ENCODE results near the gene PPP1R12B.
A peak's percentile ranks its signal among the peaks of the same experiment; 100 is the strongest.
"Not testable (repeated sequence)": the region's sequence is repeated elsewhere in the genome, so short reads cannot be mapped to it uniquely, and the experiment has no call there.

PPP1R12B gene

DNA sequence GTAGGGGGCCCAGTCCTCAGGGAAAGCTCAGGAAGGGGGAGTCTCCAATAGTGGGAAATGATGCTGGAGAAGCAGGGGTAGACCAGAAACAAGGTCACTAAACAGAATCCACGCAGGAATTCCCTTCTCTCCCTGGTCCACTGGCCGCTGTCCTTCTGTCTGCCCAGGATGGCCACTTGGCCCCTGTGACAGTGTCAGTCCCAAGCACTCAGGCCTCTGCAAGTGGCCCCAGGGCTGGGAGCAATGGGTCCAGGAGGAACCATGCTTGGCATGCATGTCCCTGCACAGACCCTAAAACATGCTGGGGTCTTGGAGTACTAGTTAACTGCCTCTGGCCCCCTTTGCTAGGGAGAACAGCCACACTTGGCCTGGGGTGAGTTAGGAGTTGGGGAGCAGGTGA, 271.5 kb downstream of the PPP1R12B start:
- not testable (repeated sequence) for DNase-seq

DNA sequence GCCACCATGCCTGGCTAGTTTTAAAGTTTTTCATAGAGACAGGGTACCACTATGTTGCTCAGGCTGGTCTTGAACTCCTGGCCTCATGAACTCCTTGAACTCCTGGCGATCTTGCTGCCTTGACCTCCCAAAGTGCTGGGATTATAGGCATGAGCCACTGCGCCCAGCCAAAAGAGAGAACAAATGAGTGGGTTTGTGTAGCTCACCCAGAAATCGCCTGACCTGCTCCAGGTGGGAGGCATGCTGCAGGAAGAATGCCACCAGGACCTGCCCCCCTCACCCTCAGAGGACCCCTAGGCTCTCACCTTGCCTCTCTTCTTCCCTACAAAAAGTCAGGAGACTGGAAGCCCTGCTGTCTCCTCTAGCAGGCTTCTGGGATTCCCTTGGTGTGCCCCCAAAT, 272.9 kb downstream of the PPP1R12B start:
- DNase-seq, result no peak

DNA sequence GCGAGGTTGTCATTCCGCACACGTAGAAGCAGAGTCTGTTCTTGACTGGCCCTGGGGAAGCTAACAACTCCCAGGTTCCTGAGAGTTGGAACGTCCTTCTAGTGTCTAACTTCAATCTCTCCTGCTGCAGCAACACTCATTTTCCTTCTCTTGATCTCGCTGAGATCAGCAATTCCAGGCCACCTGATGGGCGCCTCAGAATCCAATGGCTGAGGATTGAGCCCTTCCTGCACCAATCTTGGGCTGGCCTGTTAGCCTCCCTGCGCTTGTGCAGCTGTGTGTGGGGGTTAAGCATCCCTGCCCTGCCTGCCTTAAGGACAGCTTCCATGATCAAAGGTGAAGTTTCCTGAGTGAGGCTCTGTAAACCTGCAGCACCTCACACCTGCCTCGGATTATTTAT, 273.9 kb downstream of the PPP1R12B start:
- no peak for DNase-seq

DNA sequence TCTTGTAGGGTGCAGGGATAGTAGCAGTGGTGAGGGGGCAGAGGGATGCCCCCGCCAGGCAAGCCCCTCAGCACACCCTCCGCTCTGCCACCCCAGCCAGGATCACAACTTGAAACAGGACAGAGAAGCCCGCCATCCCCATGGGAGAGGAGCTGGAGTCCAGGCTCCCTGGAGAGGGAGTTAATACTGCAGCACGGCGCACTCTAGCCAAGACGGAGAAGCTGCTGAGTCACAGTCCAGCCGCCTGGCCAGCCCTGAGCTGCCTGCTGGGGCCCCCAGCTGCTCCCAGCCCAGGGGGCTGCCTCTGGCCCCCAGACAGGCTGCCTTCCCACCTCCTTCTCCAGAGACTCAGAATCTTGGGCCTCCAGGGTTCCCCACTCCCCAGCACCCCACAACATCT, 274.6 kb downstream of the PPP1R12B start:
- no peak for DNase-seq

DNA sequence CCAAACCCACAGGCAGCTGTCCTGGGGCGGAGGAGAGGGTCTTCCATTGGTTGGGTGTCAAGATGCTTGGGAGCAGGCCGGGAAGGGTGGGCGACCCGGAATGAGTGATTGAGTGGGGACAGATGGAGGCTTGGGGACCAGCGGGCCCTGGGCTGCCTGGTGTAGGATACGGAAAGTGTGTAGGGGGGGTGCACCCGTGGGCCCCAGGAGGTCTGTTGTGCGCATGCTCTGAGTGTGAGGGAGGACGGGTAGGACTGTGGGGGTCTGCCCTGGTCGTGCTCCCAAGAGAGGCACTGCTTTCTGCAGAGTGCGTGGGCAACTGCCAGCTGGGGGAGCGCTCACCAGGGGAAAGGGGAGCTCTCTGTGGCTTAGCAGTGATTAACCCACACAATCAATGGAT, 275.0 kb downstream of the PPP1R12B start:
- DNase-seq, result not testable (repeated sequence)

DNA sequence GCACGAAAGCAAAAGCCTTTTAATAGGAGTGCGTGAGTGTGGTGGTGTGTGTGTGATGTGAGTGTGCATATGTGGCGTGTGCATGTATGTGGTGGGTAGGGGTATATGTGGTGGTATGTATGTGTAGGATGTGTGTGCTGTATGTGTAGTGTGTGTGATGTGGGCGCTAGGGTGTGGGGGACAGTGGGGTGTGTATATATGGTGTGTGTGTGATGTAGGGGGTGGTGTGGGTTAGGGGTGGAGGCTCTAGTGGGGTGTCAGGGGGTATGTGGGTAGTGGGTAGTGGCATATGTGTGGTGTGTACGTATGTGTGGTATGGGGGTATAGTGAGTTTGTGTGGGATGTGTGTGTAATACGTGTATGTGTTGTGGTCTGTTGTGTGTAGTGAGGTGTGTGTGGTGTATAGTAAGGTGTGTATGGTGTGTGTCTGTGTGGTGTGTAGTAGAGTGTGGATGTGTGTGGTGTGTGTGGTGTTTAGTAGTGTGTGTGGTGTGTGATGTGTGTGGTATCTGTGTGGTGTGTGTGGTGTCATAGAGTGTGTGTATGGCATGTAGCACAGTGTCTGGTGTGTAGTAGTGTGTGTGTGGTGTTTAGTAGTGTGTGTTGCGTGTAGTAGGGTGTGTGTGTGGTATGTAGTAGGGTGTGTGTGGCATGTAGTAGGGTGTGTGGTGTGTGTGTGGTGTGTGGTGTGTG, 275.7 kb downstream of the PPP1R12B start:
- no peak for DNase-seq

DNA sequence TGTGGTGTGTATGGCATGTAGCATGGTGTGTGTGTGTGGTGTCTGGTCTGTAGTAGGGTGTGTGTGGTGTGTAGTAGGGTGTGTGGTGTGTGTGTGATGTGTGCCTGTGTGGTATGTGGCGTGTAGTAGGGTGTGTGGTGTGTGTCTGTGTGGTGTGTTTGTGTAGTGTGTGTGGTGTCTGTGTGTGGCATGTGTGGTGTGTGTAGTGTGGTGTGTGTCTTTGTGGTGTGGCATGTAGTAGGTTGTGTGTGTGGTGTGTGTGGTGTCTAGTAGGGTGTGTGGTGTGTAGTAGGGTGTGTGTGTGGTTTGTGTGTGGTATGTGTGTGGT, 276.2 kb downstream of the PPP1R12B start:
- no peak for DNase-seq

DNA sequence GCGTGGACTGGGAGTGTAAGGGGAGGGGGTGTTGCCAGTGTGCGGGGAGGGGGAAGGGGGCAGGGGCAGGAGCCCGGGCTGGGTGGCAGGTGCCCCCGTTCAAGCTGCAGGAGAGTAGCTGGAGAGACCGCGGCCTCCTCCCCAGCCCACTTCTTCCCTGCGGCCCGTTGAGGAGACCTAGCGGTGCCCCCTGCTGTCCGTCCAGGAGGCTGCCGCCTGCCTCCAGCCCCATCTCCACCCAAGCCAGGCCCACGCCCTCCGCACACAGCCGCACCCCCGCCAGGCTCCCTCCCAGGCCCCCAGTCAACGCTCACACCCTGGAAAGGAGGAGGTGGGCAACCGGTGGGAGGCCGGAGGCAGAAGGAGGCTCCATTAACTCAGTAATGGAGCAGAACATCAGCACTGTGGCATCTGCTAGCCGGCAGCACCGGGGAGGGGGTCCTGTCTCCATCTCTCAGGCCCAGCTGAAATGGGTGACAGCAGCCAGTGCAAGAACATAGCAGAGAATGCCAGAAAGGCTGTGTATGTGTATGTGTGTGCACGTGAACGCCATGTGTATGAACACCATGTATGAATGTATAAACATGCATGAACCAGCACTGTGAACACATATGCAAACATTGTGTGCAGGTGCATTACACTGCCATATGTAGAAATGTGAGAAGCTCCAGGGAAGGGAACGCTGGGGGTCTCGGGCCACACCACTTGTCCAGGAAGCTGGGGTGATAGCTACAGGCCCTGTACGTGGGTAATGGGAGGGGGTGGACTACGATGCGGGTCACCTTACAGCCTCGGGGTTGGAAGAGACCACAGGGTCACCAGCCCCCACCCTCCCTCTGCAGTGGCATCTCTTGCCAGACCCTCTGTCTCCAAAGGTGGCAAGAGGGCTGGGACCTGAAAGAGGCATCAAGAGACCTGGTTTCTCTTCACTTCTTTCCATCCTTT, 277.2 kb downstream of the PPP1R12B start:
- DNase-seq, result no peak

DNA sequence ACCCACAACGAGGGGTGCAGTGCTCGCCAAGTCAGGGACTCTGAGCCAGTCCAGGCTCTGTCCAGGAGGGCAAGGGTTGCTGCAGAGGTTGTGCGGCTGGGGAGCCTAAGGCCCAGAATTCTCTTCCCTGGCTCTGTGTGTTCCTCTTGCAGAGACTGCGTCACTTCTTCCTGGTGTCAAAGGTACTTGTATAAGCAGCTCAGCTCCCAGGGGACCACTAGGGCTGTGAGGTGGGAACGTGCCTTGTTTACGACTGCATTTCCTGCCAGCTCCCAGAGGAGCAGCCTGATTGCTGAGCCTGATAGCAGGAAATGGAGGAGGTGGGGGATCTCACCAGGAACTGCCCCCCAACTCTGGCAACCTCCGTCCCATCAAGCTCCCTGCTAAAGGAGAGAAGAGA, 278.5 kb downstream of the PPP1R12B start:
- DNase-seq, result peak; percentile 34 to 41

DNA sequence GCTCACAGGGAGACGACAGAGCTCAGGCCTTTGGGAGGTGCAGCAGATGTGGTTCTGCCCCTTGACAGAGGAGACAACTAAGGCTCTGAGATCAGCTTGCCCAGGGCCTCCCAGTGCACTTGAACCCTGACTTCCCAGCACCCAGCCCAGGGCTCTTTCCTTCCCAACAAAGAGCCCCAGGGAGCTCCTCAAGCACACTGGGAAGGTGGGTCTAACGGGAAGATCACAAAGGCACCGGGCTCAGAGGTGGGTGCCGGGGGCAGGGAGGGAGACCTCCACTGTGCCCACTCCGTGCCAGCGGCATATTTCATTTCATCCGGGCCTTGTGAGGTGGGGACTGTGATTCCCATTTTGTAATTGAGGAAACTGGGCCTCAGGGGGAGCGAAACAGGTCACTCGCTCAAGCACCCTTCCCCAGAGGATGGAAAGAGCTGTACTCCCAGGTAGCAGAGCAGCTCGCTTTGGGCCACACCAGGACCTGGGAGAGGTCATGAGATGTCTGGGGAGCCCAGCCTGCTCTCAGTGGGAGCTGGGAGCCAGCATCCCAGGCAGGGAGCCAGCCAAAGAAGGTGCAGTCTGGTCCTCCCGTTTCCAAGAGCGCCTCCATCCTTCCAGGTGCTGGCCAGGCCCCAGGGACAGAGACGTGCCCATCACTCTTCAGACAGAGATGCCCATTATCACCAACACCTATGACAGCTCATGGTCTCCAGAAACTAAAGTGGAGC, 279.5 kb downstream of the PPP1R12B start:
- no peak for DNase-seq

DNA sequence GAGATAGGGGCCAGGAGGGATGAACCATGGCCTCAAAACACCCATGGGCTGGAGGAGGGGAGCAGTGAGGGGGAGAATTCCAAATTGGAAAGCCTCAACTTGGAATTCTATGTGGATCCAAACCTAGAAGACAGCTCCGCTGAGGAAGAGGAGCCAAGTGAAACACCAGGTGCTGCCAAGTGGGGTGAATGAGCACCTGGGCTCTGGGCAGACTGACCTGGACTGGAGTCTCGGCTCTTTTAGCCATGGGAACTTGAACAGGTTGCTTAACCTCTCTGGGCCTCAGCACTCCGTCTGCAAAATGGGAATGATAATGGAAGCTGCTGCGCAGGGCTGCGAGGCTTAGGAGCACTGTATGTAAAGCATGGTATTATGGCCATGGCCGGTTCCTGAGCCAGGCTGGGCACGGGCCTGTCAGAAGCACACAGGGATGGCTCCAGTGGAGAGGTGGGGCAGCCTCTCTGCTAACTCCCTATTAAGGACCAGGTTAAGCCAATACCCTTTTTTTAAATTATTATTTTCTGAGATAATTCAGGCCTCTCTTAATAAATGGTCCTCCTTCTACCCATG, 280.2 kb downstream of the PPP1R12B start:
- no peak for DNase-seq

DNA sequence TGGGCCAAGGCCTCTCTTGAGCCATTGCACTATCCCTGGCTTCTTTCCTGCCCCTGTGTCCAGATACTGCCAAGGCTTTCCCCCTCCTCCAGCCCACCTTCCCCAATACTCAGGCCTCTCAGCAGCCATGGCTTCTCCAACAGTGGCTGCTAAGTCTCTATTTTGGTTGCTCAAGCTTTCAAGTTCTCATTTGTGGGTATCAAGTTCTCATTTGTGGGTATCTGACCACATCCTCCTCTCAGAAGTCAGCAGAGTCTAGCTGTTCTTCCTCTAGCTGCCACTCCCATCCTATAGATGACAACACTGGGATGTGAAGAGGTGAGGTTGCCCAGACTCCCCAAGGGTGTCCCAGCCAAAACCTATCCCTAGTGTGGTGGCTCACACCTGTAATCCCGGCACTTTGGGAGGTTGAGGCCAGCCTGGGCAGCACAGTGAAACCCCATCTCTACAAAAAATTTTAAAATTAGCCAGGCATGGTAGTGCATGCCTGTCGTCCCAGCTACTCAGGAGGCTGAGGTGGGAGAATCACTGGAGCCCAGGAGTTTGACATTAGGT, 280.8 kb downstream of the PPP1R12B start:
- not testable (repeated sequence) for DNase-seq

DNA sequence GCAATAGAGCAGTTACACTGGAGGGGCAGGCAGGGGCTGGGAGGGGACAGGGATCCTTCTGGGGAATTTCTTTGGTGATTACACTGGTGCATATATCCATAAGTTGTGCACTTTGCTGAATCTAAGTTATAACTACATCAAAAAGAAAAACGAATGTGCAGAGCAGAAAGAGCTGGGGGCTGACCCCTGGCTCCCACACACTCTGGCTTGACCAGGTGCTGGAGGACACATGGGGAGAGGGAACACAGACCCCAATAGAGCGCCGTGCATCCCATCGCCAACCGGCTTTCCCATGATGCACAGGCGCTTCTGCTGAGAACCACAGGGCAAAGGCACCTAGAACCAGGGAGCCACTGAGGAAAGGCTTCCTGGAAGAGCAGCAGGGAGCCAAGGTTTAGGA, 281.6 kb downstream of the PPP1R12B start:
- not testable (repeated sequence) for DNase-seq

DNA sequence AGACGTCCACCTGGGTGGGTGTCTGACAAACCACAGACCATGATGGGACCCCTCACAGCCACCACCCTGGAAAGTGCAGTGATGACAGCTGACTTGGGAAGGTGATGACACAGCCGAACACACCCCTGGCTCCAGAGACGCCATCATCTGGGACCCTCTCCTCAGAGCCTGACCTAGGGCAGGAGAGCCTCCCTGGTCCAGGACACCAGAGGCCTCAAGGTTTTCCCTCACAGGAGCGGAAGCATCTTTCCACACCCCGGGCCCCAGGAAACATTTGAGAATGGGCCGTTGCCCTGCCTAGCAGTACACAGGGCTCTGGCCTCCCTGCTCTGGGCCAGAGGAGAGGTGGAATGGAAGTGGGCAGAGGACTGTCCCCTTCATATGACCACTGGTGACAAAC, 282.0 kb downstream of the PPP1R12B start:
- DNase-seq, result no peak

DNA sequence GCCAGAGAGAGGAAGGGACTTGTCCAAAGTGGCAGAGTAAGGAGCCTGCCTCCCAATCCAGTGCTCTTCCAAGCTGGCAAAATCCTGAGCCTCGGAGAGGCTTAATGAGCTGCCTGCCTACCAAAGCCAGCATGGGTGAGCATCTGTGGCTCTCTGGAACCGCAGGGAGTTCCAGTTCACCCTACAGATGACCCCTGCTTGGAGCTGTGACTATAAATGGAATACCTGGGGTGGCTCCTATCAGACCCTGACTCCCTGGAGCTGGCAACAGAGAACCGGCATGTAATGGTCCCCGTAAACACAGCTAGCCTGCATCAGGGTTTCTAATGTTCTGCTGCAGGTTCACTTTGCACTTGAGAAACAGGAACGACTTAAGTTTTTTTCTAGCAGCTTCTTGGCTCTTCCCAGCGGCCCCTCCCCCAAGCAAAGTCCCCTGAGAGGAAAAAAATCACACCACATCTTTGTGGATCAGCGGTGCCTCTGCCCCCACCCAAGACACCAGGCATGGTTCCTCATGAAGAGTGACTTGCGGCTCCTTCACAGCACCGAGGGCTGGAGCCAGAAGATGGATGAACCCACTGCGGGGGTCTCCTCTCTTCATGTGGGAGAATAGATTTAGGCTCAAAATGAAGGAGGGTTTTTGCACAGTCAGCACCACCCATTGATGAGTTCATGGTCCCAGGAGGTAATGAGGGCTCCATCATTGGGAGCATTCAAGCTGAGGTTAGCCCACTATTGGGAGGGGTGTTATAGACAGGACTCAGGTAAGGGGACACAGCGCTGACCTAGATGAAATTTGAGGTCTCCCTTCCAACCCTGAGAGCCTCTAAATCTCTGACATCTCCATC, 282.8 kb downstream of the PPP1R12B start:
- no peak for DNase-seq

DNA sequence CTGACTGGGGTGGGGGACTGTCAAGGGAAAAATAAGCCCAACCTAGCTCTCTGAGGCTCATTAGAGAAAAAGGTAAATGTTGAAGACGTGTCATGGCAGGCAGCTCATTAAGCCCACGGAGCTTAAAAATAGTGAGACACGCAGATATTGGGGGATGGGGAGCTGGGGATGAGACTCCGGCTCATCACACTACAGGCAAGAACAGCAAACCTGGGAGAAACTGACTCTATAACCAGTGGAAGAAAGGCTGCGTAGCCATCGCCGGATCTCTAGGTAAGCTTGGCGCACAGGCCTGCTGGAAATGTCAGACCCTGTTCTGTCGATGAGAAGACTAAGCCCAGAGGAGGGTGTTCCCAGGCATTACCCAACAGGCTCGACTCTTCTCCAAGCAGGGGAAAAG, 283.7 kb downstream of the PPP1R12B start:
- no peak for DNase-seq

DNA sequence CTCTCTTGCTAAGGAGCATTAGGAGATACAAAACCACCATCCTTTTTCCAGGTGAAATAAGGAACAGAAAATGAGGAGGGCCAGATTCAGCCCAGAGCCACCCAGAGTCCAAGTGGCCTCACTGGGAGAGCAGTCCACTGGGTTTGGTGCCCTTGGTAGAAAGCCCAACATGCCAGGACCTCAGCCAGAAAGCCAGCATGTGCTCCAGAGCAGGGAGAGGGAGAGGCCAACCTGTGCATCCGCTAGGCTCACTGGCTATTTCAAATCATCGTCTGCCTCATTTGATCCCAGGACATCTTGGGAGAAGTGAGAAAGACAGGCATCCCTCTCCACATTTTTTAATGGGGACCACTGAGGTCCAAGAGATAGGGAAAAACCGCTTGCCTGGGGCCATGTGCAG, 287.7 kb downstream of the PPP1R12B start:
- not testable (repeated sequence) for DNase-seq

DNA sequence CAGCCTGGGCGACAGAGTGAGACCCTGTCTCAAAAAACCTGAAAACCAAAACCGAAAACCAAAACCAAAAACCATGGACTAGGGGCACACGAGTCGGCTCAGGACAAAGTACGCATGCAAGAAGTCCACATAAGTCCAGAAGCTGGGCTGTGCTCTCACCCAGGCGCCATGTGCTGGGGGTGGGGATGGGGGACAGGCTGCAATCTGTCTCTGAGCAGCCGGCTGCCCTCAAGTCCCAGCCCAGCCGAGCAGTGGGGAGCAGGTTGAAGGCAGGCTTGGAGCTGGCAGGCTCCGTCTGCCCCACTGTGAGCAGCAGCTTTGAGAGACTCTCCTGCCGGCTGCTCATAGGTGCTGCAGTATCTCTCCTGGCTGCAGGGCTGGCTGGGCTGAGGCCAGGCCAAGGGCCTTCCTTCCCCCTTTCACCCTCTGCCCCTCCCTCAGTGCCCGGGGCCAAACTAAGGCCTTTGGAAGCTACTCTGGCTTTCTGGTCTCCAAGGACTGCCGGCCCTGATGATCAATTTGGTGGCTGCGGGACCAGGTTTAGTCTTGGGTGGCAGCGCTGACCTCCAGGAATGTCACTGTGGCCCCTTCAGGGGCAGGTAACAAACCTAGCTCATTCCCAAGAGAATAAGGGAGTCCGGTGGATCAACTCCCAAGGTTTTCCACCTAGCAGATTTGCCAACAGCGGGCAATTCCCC, 289.0 kb downstream of the PPP1R12B start:
- not testable (repeated sequence) for DNase-seq

DNA sequence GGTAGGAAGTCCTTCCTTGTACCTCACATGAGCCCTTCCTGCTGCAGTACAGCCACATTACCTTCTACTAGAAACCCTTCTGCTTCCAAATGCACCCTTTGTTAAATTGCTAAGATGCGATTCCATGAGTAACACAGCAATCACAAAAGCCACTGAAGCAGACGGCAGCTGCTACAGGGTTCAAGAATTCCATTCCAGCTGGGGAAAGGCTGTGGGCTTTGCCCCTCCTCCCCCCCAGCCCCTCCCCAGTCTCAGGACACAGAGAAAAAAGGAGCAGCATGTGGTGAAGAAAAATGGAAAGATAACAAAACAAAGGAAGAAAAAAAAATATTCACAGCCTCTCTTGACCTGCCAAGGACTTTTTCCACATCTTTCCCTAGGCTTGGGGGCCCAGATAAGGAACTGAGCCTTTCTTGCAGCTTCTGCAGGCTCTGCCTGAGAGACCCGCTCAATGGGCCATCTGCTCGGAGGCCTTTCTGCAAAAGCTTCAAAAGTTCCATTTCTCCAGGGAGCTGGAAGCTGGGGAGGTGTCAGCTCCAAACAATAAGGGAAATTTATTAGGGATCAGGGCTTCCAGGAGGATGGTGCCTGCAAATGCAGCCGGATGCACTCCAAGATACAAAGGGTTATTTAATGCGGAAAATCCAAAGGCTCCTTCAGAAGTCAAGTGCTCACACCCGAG, 289.7 kb downstream of the PPP1R12B start:
- DNase-seq, result no peak

DNA sequence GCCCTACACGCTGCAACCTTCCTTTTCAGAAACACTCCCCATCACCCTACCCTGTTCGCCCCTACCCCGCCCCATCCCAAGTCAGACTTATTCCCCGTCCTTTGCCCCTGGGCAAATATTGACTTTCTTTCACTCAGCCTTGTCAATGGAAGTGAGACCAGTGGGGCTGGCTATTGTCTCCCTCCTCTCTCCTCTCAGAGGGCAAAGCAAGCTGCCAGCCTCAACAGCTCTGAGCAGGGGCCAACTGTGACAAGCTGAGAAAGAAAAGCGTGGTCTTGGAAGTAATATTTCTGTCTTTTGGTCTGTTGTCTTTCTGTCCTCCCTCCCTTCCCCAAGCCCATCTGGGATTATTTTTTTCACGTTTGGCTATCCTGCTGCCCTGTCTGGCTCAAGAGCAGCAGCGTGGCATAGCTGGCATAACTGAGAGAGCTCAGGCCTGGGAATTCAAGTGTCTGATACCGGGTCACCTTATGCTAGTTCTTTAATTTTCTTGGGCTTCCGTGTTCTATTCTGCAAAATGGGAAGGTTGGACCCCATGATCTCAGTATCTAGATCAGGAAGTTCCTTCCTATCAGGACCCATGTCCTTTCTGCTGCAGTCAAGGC, 290.3 kb downstream of the PPP1R12B start:
- not testable (repeated sequence) for DNase-seq

Measured in NCI-H2081 (cell line).